A673 (cell line): Measurements from ENCODE around the gene KRTAP9-4.

Experiments
- EZH2 ChIP-seq: fragments of 200-600 bp; sonication (generic); IDR thresholded peaks from 2 replicates; pipeline ENCODE4 v1.6.1; 2017; ENCODE audit warnings: borderline replicate concordance, low read depth, mild to moderate bottlenecking, mixed read lengths, antibody characterized with exemption, low read length; ENCODE audit not compliant: poor library complexity, severe bottlenecking
- TF ChIP-seq, protein P1 (sequence below): fragments of 300-800, 200-600 bp; sonication (generic); conservative IDR thresholded peaks from 2 replicates; pipeline ENCODE4 v1.5.1; 2017; ENCODE audit warnings: low read depth, mild to moderate bottlenecking, antibody characterized with exemption, low read length, moderate library complexity, mixed read lengths

DNA sequence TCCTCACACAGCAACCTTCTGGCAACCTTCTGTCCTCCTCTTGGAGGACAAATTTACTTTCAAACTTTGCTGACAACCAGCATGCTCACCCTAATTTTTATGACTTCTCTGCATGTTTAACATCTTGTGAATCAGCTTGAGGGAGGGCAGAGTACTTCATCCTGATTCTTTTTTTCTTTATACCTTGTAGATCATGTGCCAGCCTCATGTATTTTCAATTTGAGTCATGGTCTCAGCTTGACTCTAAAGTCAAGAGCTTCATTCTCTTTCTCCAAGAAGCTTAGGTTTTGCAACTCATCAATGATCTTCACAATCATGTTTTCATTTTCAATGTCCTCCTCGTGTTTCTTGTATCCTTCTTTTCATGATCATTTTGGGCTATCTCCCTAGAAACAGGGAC, 22.4 kb downstream of the KRTAP9-4 start:
- TF ChIP-seq EZH2: no peak
- TF ChIP-seq, protein P1, sequence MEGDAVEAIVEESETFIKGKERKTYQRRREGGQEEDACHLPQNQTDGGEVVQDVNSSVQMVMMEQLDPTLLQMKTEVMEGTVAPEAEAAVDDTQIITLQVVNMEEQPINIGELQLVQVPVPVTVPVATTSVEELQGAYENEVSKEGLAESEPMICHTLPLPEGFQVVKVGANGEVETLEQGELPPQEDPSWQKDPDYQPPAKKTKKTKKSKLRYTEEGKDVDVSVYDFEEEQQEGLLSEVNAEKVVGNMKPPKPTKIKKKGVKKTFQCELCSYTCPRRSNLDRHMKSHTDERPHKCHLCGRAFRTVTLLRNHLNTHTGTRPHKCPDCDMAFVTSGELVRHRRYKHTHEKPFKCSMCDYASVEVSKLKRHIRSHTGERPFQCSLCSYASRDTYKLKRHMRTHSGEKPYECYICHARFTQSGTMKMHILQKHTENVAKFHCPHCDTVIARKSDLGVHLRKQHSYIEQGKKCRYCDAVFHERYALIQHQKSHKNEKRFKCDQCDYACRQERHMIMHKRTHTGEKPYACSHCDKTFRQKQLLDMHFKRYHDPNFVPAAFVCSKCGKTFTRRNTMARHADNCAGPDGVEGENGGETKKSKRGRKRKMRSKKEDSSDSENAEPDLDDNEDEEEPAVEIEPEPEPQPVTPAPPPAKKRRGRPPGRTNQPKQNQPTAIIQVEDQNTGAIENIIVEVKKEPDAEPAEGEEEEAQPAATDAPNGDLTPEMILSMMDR: no peak
